KOPT-K1 (cell line): ENCODE measurements around the gene MYBPC2.
"Not testable (repeated sequence)": the region's sequence is repeated elsewhere in the genome, so short reads cannot be mapped to it uniquely, and the experiment has no call there.

Experiments used
- H3K27ac ChIP-seq: fragments of 200-600 bp; sonication (generic); 2 replicates; pipeline ENCODE4 v1.5.1; 2016; ENCODE audit warnings: antibody characterized with exemption, mild to moderate bottlenecking, low read depth, low read length; ENCODE audit not compliant: poor library complexity, severe bottlenecking
- H3K36me3 ChIP-seq: fragments of 200-600 bp; sonication (generic); 2 replicates; pipeline ENCODE4 v1.5.1; 2017; ENCODE audit warnings: antibody characterized with exemption, mild to moderate bottlenecking, low read length, moderate library complexity; ENCODE audit not compliant: insufficient read depth
- H3K9me3 ChIP-seq: fragments of 200-600 bp; sonication (generic); 2 replicates; pipeline ENCODE4 v1.5.1; 2017; ENCODE audit warnings: antibody characterized with exemption, low read length, mild to moderate bottlenecking; ENCODE audit not compliant: insufficient read depth, poor library complexity, severe bottlenecking

Gene MYBPC2

GRCh38 chr19:50432221-50433028 lies at the start of gene MYBPC2:
Gene MYBPC2, plus strand, starts transcription at chr19:50432892. Its CDS starts 62 bp downstream, at chr19:50432954.
- Histone ChIP-seq H3K27ac (no peak within 1 kb of the TSS), H3K9me3 (no peaks in the 10 kb centered on the region), H3K36me3 (no peaks in the 10 kb centered on the region)

GRCh38 chr19:50383001-50383851 lies 49.5 kb upstream of the MYBPC2 start:
- H3K9me3 ChIP-seq, result no peaks in the 10 kb centered on the region
- peak overlapping the region; percentile 83 for H3K27ac ChIP-seq
- peaks cover 76% of the 10 kb centered on the region for H3K36me3 ChIP-seq

- H3K36me3 ChIP-seq, result peaks cover 76% of the 10 kb centered on the region
- no peaks in the 10 kb centered on the region for H3K9me3 ChIP-seq
- H3K27ac ChIP-seq, result peak within 1 kb of the TSS; percentile 83
These were observed 48.6 kb upstream of the MYBPC2 start, which contains the start of gene POLD1 for GRCh38 chr19:50383852-50384684. Gene POLD1, plus strand, starts transcription at chr19:50384347. Its CDS starts 14,505 bp downstream, at chr19:50398852.

- peaks cover 72% of the 10 kb centered on the region for H3K36me3 ChIP-seq
- H3K27ac ChIP-seq, result peak overlapping the region; percentile 83
- H3K9me3 ChIP-seq, result no peaks in the 10 kb centered on the region
These were observed 47.8 kb upstream of the MYBPC2 start for GRCh38 chr19:50384685-50385535.

- Histone ChIP-seq H3K36me3 (peaks cover 58% of the 10 kb centered on the region), H3K9me3 (no peaks in the 10 kb centered on the region), H3K27ac (no peak overlapping the region)
These were observed 45.4 kb upstream of the MYBPC2 start for GRCh38 chr19:50387176-50387867.

GRCh38 chr19:50387868-50388245 lies 44.8 kb upstream of the MYBPC2 start:
- Histone ChIP-seq H3K27ac (no peak overlapping the region), H3K36me3 (peaks cover 58% of the 10 kb centered on the region)

GRCh38 chr19:50390295-50390694 lies 42.4 kb upstream of the MYBPC2 start:
- peaks cover 75% of the 10 kb centered on the region for H3K36me3 ChIP-seq
- not testable (repeated sequence) for H3K9me3 ChIP-seq, H3K27ac ChIP-seq

More at GRCh38 chr19:50387868-50388245, 44.8 kb upstream of the MYBPC2 start:
- H3K9me3 ChIP-seq, result no peaks in the 10 kb centered on the region

- not testable (repeated sequence) for H3K9me3 ChIP-seq, H3K27ac ChIP-seq
- H3K36me3 ChIP-seq, result peaks cover 78% of the 10 kb centered on the region
These were observed 41.7 kb upstream of the MYBPC2 start for GRCh38 chr19:50390952-50391351.

- Histone ChIP-seq H3K9me3 (no peaks in the 10 kb centered on the region), H3K36me3 (peaks cover 64% of the 10 kb centered on the region), H3K27ac (no peak overlapping the region)
These were observed 39.9 kb upstream of the MYBPC2 start for GRCh38 chr19:50392759-50393158.

- peaks cover 61% of the 10 kb centered on the region for H3K36me3 ChIP-seq
- no peaks in the 10 kb centered on the region for H3K9me3 ChIP-seq
- no peak overlapping the region for H3K27ac ChIP-seq
These were observed 39.1 kb upstream of the MYBPC2 start for GRCh38 chr19:50393589-50393988.

GRCh38 chr19:50394017-50394416 lies 38.7 kb upstream of the MYBPC2 start:
- peaks cover 61% of the 10 kb centered on the region for H3K36me3 ChIP-seq
- no peaks in the 10 kb centered on the region for H3K9me3 ChIP-seq
- no peak overlapping the region for H3K27ac ChIP-seq

GRCh38 chr19:50398675-50399367 lies 33.9 kb upstream of the MYBPC2 start:
- H3K36me3 ChIP-seq, result peaks cover 76% of the 10 kb centered on the region
- no peaks in the 10 kb centered on the region for H3K9me3 ChIP-seq
- H3K27ac ChIP-seq, result no peak overlapping the region

GRCh38 chr19:50399368-50399745 lies 33.3 kb upstream of the MYBPC2 start:
- Histone ChIP-seq H3K9me3 (no peaks in the 10 kb centered on the region), H3K27ac (no peak overlapping the region), H3K36me3 (peaks cover 76% of the 10 kb centered on the region)
